Neuronal stem cell (in vitro differentiated cells): Measurements from ENCODE around the gene IGF1R.

Source experiments
- DNase-seq: peaks from one replicate; pipeline ENCODE4 v3.0.0-alpha.2; 2013; ENCODE audit warnings: low spot score
- H2AFZ ChIP-seq: one replicate; pipeline ENCODE4 v1.6.1; 2013; ENCODE audit warnings: mild to moderate bottlenecking, low read length, inconsistent platforms
- H2AK5ac ChIP-seq: 2 replicates; pipeline ENCODE4 v1.6.1; 2013; ENCODE audit warnings: low read depth, mild to moderate bottlenecking, inconsistent platforms, low read length, moderate library complexity, mixed read lengths
- H2BK120ac ChIP-seq: 2 replicates; pipeline ENCODE4 v1.6.1; 2013; ENCODE audit warnings: low read depth, mild to moderate bottlenecking, inconsistent platforms, low read length, moderate library complexity, mixed read lengths
- H2BK12ac ChIP-seq: one replicate; pipeline ENCODE4 v1.6.1; 2013; ENCODE audit warnings: low read length, inconsistent platforms
- H2BK15ac ChIP-seq: 2 replicates; pipeline ENCODE4 v1.6.1; 2013; ENCODE audit warnings: mild to moderate bottlenecking, low read length, inconsistent platforms, mixed read lengths
- H2BK5ac ChIP-seq: one replicate; pipeline ENCODE4 v1.6.1; 2013; ENCODE audit warnings: inconsistent platforms, mild to moderate bottlenecking, low read length, moderate library complexity
- H3K14ac ChIP-seq: one replicate; pipeline ENCODE4 v1.6.1; 2013; ENCODE audit warnings: low read length, inconsistent platforms
- H3K18ac ChIP-seq: 2 replicates; pipeline ENCODE4 v1.6.1; 2013; ENCODE audit warnings: low read length, inconsistent platforms
- H3K23ac ChIP-seq: 2 replicates; pipeline ENCODE4 v1.6.1; 2013; ENCODE audit warnings: low read depth, mild to moderate bottlenecking, mixed read lengths, low read length, inconsistent platforms; ENCODE audit not compliant: poor library complexity
- H3K27ac ChIP-seq: replicated peaks from 3 replicates; pipeline ENCODE4 v1.5.1; 2013; ENCODE audit warnings: low read length, inconsistent platforms
- H3K27me3 ChIP-seq, 3 experiments: 2 replicates each; pipeline ENCODE4 v1.6.1; 2013; ENCODE audit warnings: low read length in 3 of 3, mild to moderate bottlenecking in 2 of 3, inconsistent platforms in 1 of 3, low read depth in 1 of 3, mixed read lengths in 1 of 3, moderate library complexity in 1 of 3; ENCODE audit not compliant: control insufficient read depth in 3 of 3, insufficient read depth in 3 of 3
- H3K36me3 ChIP-seq, 2 donors: replicated peaks in 1 of 2; 2 replicates each; pipeline ENCODE4 v1.6.1; 2013; ENCODE audit warnings: low read length in 2 of 2; ENCODE audit not compliant: control insufficient read depth in 2 of 2, insufficient read depth in 2 of 2
- H3K4ac ChIP-seq: 2 replicates; pipeline ENCODE4 v1.6.1; 2013; ENCODE audit warnings: inconsistent platforms, mild to moderate bottlenecking, low read length, moderate library complexity
- H3K4me1 ChIP-seq, 2 donors: 1 replicate in 1 of 2; 2 replicates in 1 of 2; pipeline ENCODE4 v1.6.1; 2013; ENCODE audit warnings: low read length in 2 of 2, low read depth in 1 of 2; ENCODE audit not compliant: control insufficient read depth in 2 of 2, insufficient read depth in 1 of 2
- H3K4me2 ChIP-seq: one replicate; pipeline ENCODE4 v1.6.1; 2013; ENCODE audit warnings: mild to moderate bottlenecking, low read length, inconsistent platforms; ENCODE audit not compliant: insufficient read depth, poor library complexity, severe bottlenecking
- H3K4me3 ChIP-seq, 2 donors: 2 replicates each; pipeline ENCODE4 v1.5.1; 2013; ENCODE audit warnings: low read length in 2 of 2, mild to moderate bottlenecking in 2 of 2, inconsistent platforms in 1 of 2, moderate library complexity in 1 of 2
- H3K79me1 ChIP-seq: one replicate; pipeline ENCODE4 v1.6.1; 2013; ENCODE audit warnings: low read depth, mild to moderate bottlenecking, inconsistent platforms, low read length, moderate library complexity
- H3K9ac ChIP-seq: one replicate; pipeline ENCODE4 v1.6.1; 2013; ENCODE audit warnings: mild to moderate bottlenecking, low read depth, low read length, inconsistent platforms; ENCODE audit not compliant: poor library complexity
- H3K9me3 ChIP-seq, 2 donors: replicated peaks in 1 of 2; 2 replicates each; pipeline versions ENCODE3 to v1.6.1; 2013; ENCODE audit warnings: low read length in 2 of 2, mild to moderate bottlenecking in 2 of 2, inconsistent platforms in 1 of 2, low read depth in 1 of 2, mixed read lengths in 1 of 2, moderate library complexity in 1 of 2; ENCODE audit not compliant: control insufficient read depth in 2 of 2, insufficient read depth in 1 of 2
- H4K8ac ChIP-seq: one replicate; pipeline ENCODE4 v1.6.1; 2013; ENCODE audit warnings: low read depth, mild to moderate bottlenecking, inconsistent platforms, low read length, moderate library complexity
- H4K91ac ChIP-seq: one replicate; pipeline ENCODE4 v1.6.1; 2013; ENCODE audit warnings: low read length, low read depth, mild to moderate bottlenecking, inconsistent platforms; ENCODE audit not compliant: poor library complexity
- WGBS, 2 donors: extraction: QIAGEN DNeasy Blood & Tissue Kit; methylation state at CpG; one replicate each; pipeline ENCODE4 v1.1.7; 2013; ENCODE audit warnings: missing lambda C conversion rate in 2 of 2, mixed read lengths in 1 of 2; ENCODE audit not compliant: insufficient read length in 2 of 2, insufficient replicate concordance in 1 of 2; ENCODE audit errors: extremely low coverage in 2 of 2; 5-methylcytosine and 5-hydroxymethylcytosine counted together

Gene IGF1R

DNA sequence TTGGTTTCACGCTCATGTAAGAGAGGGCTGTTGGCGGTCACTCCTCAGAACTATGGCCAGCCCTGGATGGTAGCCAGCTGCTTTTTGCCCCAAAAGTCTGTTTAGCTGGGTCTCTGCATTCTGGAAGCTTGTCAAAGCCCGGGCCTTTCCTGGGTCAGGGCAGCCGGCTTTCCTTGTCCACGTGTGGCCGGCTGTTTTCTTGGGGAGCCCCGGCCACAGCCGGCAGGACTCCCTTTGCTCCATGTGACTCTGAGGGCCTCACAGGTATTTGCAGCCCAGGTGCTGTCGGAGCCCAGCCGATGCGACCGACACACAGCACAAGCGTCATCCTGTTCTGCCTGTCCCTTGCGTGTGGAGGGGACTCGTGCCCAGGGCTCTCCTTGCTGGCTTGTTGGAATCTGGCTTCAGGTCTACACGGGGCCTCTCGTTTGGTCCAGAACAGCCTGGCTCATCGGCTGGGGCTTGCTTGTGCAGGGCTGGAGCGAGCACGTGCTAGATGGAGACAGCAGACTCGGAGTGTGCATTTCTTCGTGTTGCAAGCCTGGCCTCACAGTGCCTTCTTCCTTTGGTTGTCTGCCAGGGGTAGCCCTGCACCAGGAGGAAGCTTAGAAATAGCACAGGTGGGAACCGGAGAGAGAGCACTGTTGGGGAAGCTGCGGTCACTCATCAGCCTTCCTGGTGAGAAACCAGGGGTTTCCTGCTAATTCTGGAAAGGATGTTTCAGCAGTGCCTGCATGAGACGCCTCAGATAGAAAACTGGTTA, 307.8 kb downstream of the IGF1R start:
- Histone ChIP-seq H2BK120ac (no peak overlapping the region), H2BK12ac (no peak overlapping the region), H2AFZ (no peak overlapping the region), H3K36me3 (peaks cover 35 to 99% of the 10 kb centered on the region in 2 donors), H2BK5ac (no peak overlapping the region), H3K4me1 (no peaks in the 10 kb centered on the region), H2BK15ac (no peak overlapping the region), H3K18ac (no peak overlapping the region), H3K14ac (no peak overlapping the region), H3K9ac (no peak overlapping the region), H3K27me3 (no peaks in the 10 kb centered on the region), H3K23ac (no peak overlapping the region), H3K9me3 (peaks cover 3 to 9% of the 10 kb centered on the region in 2 donors), H3K4me3 (no peak overlapping the region), H4K91ac (no peak overlapping the region), H3K4me2 (no peak overlapping the region), H3K79me1 (no peaks in the 10 kb centered on the region), H3K4ac (no peak overlapping the region), H2AK5ac (no peak overlapping the region), H3K27ac (no peak overlapping the region), H4K8ac (no peak overlapping the region)
- DNase-seq, result no peak
- no CpG with 5 or more reads among the region's 25 CpGs for WGBS, 2 donors

DNA sequence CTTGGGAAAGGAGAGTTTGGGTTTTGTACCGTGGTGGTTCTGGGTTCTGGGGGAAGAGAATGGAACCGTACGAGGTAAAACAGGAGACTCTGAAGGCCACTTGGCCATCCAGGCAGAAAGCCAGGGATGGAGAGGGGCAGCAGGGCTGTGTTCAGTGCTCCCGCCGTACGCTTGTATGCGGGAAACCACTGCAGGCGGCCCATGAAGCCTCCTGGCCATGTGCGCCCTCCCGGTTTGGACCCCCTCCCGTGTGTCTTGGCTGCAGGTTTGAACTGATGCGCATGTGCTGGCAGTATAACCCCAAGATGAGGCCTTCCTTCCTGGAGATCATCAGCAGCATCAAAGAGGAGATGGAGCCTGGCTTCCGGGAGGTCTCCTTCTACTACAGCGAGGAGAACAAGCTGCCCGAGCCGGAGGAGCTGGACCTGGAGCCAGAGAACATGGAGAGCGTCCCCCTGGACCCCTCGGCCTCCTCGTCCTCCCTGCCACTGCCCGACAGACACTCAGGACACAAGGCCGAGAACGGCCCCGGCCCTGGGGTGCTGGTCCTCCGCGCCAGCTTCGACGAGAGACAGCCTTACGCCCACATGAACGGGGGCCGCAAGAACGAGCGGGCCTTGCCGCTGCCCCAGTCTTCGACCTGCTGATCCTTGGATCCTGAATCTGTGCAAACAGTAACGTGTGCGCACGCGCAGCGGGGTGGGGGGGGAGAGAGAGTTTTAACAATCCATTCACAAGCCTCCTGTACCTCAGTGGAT, 308.6 kb downstream of the IGF1R start:
- no peak overlapping the region for H3K9ac ChIP-seq
- peaks cover 37 to 99% of the 10 kb centered on the region in 2 donors for H3K36me3 ChIP-seq
- no peak overlapping the region for H2BK15ac ChIP-seq
- H3K23ac ChIP-seq, result no peak overlapping the region
- H2AFZ ChIP-seq, result no peak overlapping the region
- H3K4me3 ChIP-seq, result no peak overlapping the region
- no peaks in the 10 kb centered on the region for H3K4me1 ChIP-seq
- H3K18ac ChIP-seq, result no peak overlapping the region
- H3K4me2 ChIP-seq, result no peak overlapping the region
- H2AK5ac ChIP-seq, result no peak overlapping the region
- no peak overlapping the region for H4K91ac ChIP-seq
- no peak overlapping the region for H3K14ac ChIP-seq
- no peaks in the 10 kb centered on the region for H3K79me1 ChIP-seq
- peaks cover 8 to 17% of the 10 kb centered on the region in 2 donors for H3K9me3 ChIP-seq
- H4K8ac ChIP-seq, result no peak overlapping the region
- WGBS, 2 donors, result no CpG with 5 or more reads among the region's 39 CpGs
- H2BK120ac ChIP-seq, result no peak overlapping the region
- H3K4ac ChIP-seq, result no peak overlapping the region
- H2BK12ac ChIP-seq, result no peak overlapping the region
- no peak overlapping the region for H3K27ac ChIP-seq
- no peak overlapping the region for H2BK5ac ChIP-seq
- no peak for DNase-seq
- H3K27me3 ChIP-seq, result no peaks in the 10 kb centered on the region

- Histone ChIP-seq H3K27me3 (no peaks in the 10 kb centered on the region), H3K4me3 (no peak overlapping the region), H4K91ac (no peak overlapping the region), H2BK120ac (no peak overlapping the region), H2AFZ (no peak overlapping the region), H3K36me3 (peaks cover 40 to 99% of the 10 kb centered on the region in 2 donors), H3K14ac (no peak overlapping the region), H2BK15ac (no peak overlapping the region), H3K4me1 (no peaks in the 10 kb centered on the region), H3K9ac (no peak overlapping the region), H3K18ac (no peak overlapping the region), H2AK5ac (no peak overlapping the region), H3K9me3 (peaks cover 15 to 24% of the 10 kb centered on the region in 2 donors), H3K79me1 (no peaks in the 10 kb centered on the region), H3K4me2 (no peak overlapping the region), H2BK12ac (no peak overlapping the region), H4K8ac (no peak overlapping the region), H3K4ac (no peak overlapping the region), H3K23ac (no peak overlapping the region), H3K27ac (no peak overlapping the region), H2BK5ac (no peak overlapping the region)
- no CpG with 5 or more reads among the region's 6 CpGs for WGBS, 2 donors
- DNase-seq, result no peak
Measured at GRCh38 chr15:98957655-98958054, 309.3 kb downstream of the IGF1R start.

- no peak overlapping the region for H3K4me3 ChIP-seq
- no peak overlapping the region for H2BK15ac ChIP-seq
- H2BK120ac ChIP-seq, result no peak overlapping the region
- no peak overlapping the region for H4K91ac ChIP-seq
- no peaks in the 10 kb centered on the region for H3K4me1 ChIP-seq
- no peak overlapping the region for H3K18ac ChIP-seq
- H3K27me3 ChIP-seq, result no peaks in the 10 kb centered on the region
- H2BK5ac ChIP-seq, result no peak overlapping the region
- H3K36me3 ChIP-seq, result peaks cover 41 to 99% of the 10 kb centered on the region in 2 donors
- H2AK5ac ChIP-seq, result no peak overlapping the region
- no peak overlapping the region for H2AFZ ChIP-seq
- no peak for DNase-seq
- H3K14ac ChIP-seq, result no peak overlapping the region
- H3K9me3 ChIP-seq, result peaks cover 17 to 28% of the 10 kb centered on the region in 2 donors
- no peak overlapping the region for H4K8ac ChIP-seq
- H2BK12ac ChIP-seq, result no peak overlapping the region
- H3K4me2 ChIP-seq, result no peak overlapping the region
- H3K79me1 ChIP-seq, result no peaks in the 10 kb centered on the region
- no CpG with 5 or more reads among the region's 11 CpGs for WGBS, 2 donors
- no peak overlapping the region for H3K4ac ChIP-seq
- no peak overlapping the region for H3K23ac ChIP-seq
- no peak overlapping the region for H3K27ac ChIP-seq
- H3K9ac ChIP-seq, result no peak overlapping the region
Measured at GRCh38 chr15:98958076-98958475, 309.7 kb downstream of the IGF1R start.
